HG03439 (cell line): ENCODE results near the gene ABCD3.
"Not testable (repeated sequence)": the region's sequence is repeated elsewhere in the genome, so short reads cannot be mapped to it uniquely, and the experiment has no call there.

Source experiments
- ATAC-seq: cut with Tn5 transposase; IDR thresholded peaks from one replicate; pipeline ENCODE4 v1.9.1; 2021; ENCODE audit warnings: mild to moderate bottlenecking, moderate library complexity; ENCODE audit not compliant: unreplicated experiment

Gene ABCD3

DNA sequence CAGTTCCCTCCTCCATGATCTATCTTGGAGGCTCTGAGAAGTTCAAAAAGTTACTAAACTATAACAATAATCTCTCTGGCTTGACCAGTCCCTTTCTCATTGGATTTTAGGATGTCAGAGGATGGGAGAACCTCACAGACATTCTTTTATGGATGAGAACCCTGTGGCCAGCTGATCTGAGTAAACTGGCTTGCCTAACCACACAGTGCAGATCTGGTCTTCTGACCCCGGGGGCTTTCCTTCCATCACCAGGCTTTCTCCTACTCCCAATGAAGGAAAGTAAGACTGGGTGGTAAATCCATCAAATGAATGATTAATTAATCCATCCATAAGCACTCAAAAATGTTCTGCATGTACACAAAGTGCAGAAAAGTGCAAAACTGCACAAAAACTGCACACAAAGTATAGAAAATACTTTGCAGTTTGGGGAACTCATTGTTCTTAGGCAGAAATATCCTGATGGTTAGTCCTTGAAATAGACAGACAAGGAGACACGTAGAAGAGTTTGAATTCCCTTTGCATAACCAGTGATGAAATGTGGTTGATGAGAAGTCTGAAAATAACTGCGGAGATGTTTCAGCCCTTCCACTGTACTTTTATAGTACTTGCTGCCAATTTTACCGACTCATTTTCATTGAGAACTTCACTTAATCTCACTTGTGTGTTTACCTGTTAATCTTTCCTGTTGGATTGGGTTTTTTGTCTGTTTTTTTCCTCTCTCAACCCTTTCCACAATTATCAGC lies 125.9 kb downstream of the ABCD3 start:
- no peak for ATAC-seq

DNA sequence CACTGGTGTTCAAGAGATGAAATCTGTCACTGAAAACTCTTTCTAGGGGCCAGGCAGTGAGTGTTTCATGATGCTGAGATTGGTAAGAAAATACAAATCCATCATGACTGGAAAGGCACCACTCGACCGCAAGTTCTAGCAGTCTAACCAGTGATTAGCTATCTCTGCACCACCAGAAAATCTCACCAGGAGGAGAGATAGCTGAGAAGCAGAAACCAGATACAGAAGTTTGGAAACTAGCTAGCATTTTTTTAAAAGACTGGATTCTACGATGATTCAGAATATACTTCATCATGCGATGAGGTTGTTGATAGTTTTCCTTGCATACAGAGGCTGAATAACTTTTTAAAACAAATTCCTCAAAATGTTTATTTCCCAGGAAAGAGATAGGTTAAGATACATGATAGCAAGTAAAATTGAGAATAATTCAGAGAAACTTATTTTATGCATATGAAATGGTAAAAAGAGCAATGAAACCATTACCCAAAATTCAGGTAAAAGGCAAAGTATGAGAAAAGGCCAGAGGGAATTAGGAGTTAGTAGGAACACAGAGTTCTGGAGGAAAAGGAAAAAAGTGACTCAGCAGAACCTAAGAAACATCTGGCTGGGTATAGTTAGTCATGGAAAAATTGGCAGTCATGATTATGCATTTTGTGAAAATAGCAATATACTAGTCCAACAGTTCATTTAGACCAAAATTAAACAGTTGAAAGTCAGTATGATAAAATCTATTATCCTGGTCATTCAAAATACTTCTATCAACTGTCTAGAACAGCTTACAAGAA lies 126.7 kb downstream of the ABCD3 start:
- ATAC-seq: no peak

DNA sequence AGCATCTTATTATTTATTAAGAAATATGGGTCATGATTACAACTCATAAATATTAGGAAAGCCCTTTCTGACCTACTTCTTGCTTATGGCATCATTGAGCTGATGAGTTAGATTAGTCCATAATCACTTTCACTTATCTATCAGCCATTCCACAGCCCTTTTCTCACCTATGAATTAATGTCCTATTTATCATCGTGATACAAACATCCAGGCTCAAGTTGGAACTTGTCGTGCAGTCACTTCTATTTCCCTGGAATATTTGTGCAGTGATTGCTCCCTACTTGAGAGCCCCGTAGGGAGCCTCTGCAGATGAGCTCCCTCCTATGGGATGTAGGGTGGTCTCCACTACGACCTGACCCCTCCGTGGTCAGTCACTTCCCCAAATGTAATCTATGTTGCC lies 131.5 kb downstream of the ABCD3 start:
- ATAC-seq: no peak

DNA sequence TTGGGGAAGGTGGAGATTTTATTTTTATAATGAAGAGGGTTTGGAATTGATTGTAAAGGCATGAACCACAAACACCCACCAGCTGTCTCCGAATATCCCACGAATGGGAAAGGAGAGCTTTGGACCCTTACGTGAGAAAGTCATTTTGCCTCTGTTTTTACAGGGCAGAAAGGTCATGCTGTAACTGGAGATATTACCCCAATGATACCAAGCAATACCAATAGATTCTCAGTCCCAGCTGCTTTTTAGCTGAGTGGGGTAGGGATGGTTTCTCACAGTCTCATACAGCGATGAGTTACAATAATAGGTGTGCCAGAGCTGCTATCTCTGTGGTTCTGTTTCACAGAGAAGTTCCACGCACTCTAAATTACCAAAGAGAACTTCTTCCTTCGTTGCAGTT lies 132.2 kb downstream of the ABCD3 start:
- ATAC-seq: no peak

DNA sequence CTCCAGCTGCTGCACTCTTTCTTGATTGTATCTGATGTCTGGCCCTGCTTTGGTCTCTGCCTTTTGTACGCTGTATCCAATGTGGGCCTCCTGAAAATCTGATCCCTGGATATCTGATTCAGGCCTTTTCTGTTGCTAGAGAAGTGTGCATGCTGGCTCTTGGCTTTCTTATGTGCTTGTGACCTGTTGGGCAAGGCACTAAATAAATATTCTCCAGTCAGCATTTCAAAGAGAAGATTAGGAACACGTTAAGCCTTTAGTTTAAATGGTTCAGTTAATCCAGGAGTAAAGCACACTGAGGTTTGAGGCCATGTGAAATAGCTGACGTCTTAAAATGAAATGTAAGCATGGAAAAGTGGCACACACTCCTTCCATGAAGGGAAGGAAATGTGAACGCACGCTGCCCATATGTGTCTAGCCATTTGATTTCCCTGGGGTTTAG lies 132.6 kb downstream of the ABCD3 start:
- ATAC-seq: no peak

DNA sequence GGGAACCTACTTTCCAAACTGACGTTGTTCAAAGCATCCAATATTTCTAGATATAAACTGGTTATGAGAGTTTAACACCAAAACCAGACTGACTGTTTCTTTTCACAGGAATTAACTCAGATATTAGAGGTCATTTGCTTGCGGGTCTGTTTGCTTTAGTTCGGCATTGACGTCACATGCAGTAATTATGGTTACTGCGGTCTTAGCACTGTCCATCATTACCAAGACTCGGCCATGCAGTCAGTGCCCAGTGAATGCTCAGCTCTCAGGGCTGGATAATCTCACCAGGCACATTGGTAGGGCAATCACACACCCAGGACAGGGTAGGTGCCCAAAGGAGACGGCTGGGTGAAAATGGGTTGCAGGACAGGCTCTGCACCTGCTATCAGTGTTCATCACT lies 133.3 kb downstream of the ABCD3 start:
- no peak for ATAC-seq

DNA sequence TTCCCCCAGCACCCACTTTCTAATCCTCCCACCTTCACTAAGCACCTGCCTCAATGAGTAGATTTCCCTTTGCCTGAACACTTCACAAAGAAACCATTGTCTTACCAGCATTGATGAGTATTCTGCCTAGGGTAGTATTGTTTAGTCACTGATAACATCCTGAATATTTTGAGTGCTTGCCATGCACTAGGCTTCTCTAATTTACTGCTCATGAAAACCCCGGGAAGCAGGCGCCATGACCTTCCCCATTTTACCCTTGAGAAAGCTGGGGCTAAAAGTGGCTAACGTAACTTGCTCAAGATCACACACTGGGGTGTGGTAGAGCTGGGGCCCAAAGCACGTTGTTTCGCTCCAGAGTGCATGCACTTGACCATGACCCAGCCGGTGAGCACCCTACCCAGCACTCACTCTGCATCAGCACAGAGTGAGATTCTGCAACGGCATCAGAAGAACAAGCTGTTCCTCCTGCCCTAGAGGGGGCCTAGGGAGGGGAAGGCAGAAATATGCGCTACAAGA lies 133.9 kb downstream of the ABCD3 start:
- no peak for ATAC-seq

DNA sequence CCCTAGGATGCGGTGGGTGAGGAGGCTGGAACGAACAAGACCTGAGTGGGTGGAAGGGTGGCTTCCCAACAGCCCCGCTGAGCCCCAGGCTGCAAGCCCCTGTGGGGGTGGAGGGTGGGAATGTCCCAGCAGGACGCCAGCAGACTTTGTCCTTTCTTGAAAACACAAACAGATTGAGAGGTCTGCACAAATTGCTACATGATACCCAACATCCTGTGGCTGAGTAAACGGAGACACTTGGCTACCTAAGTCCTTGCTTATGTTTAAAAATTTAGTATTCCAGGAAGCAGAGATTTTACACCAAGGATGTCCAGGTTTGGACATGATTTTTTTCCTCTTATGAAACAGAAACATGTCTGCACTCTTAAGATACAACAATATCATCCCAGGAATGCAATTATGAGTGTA lies 135.1 kb downstream of the ABCD3 start:
- no peak for ATAC-seq

DNA sequence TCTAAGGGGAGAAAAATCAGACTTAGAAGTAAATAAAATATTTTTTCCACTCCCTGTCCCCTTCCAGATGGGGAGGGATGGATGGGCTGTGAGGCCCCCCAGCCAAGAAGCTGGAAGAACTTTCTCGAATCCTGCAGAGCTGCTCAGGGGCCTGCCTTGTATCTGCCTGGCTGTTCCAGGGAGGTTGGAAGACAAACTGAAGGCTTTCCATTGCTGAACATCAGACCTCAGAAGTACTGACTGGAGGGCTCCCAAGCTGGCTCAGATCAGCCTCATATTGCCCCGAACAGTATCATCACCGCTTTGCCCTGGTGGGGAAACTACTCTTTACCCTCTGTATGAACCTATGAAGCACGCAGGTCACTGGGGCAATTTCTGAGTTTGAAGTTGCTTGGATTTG lies 135.7 kb downstream of the ABCD3 start:
- ATAC-seq: no peak

DNA sequence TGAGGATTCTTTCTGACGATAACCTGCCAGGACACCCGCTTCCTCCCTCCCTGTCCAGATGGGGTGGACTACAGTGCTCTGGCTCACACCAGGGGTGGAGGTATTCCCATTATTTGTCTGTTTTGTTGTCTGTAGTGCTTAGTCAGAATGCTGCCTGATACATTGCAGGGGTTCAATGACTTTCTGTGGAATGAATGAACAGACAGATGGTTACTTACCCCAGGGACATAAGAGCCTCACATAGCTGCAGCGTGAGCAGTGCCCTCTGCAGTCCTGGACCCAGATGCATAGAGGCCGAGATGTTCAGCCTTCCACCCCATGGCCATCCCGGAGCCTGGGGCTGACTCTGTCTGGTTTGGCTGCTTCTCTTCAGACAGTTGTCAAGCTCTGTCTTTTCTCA lies 136.4 kb downstream of the ABCD3 start:
- ATAC-seq: no peak

DNA sequence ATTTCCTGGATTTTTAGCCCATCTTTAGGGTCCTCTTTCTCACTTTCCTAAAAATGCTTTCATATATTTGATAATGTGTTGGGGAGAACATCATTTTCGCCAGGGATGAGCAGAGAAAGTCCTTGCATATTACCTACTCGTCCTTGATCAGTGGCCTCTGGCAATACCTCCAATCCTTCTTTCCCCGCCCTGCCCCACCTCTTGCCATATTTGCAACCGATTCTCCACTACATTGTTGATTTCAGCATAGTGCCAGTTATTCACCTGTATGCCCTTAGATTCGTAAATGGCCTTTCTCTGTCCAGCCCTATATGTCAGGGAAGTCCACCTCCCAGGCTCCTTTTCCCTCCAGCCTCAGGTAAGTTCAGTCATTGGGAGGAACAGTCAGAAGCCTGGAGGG lies 136.9 kb downstream of the ABCD3 start:
- no peak for ATAC-seq

DNA sequence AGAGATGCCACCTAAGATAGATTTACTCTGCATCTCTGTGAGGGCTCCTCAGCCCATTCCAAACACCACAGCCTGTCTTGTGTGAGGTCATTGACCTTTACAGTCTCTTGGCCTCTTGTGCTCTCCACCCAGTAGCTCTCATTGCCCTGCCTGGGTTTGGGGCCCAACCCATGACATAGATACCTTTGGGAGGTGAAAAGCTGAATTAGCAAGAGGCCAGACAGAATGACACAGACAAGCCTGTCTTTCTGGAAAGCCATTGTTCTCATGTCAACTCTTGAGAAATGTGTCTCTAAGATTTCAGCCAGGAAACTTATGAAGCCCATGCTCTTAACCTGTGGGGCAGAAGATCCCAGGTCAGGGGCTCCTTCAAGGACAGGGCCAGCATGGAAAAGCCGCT lies 141.7 kb downstream of the ABCD3 start:
- ATAC-seq: no peak

DNA sequence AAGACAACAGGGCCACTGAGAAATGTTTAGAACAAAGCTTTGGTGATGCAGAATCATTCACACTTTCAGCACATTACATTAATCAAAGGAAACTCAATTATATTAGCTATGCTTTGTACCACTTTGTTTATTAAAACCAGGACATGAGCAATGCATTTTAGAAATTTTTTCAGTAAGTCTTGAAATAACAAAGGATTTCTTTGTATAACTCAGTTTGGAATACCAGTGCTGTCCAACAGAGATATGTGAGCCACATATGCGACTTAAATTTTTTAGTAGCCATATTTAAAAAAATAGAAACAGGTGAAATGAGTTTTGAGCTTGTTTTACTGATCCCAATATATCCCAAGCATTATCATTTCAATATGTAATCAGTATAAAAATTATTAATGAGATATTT lies 142.1 kb downstream of the ABCD3 start:
- no peak for ATAC-seq

DNA sequence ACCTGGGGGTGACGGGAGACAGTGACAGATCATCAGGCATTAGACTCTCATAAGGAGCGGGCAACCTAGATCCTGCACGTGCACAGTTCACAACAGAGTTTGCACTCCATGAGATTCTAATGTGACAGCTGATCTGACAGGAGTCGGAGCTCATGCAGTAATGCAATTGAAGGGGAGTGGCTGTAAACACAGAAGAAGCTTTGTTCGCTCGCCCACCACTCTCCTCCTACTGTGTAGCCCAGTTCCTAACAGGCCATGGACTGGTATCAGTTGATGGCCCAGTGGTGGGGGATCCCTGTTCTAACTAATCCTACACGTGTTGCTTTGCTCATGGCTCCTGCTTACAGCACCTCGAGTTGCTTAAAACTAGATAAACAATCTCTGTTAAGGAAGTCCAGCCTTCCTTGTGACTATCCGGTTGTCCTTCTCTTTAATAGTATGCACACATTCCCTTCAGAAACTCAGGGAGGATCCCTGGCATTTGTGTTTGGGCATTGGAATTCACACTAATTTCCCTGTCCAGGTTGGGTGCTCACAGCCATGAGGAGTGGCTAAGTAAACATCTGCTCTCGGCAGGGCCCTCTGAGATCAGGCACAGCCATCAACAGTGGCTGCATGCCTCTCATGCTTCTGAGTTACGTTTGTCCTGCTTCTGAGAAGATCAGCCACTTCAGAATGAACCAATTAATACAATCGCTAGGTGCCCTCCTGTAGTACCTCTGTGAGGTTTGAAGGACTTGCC lies 144.5 kb downstream of the ABCD3 start:
- ATAC-seq: no peak

DNA sequence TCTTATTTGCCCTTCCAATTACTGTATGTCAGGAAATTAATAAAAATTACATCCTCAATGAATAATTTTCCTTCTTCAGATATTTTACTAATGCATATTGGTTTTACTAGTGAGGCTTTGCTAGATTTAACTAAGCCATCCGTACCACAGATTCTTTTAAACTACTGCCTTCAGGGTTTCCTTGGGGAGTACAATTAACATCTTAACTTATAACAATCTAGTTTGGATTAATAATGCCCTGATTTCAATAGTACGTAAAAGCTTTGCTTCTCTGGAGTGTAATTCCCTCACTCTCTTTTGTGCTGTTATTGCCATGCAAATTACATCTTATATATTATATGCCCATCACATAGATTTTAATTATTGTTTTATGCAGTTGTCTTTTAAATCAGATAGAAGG lies 147.7 kb downstream of the ABCD3 start:
- no peak for ATAC-seq

DNA sequence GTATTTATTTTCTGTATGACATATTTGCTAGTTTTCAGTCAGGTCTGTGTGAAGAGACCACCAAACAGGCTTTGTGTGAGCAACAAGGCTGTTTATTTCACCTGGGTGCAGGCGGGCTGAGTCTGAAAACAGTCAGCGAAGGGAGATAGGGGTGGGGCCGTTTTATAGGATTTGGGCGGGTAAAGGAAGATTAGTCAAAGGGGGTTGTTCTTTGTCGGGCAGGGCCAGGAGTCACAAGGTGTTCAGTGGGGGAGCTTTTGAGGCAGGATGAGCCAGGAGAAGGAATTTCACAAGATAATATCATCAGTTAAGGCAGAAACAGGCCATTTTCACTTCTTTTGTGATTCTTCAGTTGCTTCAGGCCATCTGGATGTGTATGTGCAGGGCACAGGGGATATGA lies 148.2 kb downstream of the ABCD3 start:
- ATAC-seq: not testable (repeated sequence)

DNA sequence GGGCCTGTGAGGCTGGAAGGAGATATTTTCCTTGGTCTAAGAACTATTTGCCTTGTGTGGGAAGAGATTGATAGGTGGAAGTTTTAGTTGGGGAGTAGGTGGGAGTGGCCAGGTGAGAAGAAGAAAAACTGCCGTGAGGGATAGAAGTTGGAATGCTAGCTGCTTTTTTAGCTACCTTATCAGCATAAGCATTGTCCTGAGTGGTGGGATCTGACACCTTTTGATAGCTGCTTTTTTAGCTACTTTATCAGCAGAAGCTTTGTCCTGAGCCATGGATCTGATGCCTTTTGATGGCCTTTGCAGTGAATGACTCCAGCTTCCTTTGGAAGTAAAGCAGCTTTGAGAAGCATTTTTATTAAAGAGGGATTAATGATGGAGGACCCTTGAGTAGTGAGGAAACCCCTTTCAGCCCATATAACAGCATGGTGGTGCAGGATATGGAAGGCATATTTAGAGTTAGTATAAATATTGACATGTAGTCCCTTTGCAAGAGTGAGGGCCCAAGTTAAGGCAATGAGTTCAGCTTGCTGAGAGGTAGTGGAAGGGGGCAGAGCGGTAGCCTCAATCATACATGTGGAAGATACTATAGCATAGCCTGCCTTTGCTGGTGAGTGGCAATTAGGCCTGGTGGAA lies 149.9 kb downstream of the ABCD3 start:
- ATAC-seq: not testable (repeated sequence)
